GM12878 (cell line): ENCODE measurements around the gene PQBP1. TPM values are rescaled to one million over a fixed set of nuclear protein-coding genes. Genes with fewer than 3 reads are reported as not detected.

ENCODE experiments used
- ATAC-seq: fragments of 200-7000 bp; cut with Tn5 transposase; 3 replicates; pipeline ENCODE4 v1.9.1; 2020; ENCODE audit warnings: mild to moderate bottlenecking, moderate library complexity
- BruUV-seq: library from RNA; stranded (reverse); fragments of 400-500 nt; replicated peaks from 2 replicates; lab custom pipeline; 2021; lab: Mats Ljungman, UMichigan
- CTCF ChIA-PET: fragments of 300-600 bp; sonication (Branson Sonifier 250); formaldehyde crosslinking; extraction: SDS; loops from one replicate; lab custom pipeline; 2021; ENCODE audit warnings: inconsistent platforms; lab: Yijun Ruan, JAX
- POLR2A ChIA-PET: fragments of 350-600 bp; formaldehyde crosslinking; extraction: SDS; loops from one replicate; lab custom pipeline; 2021; ENCODE audit warnings: inconsistent platforms; lab: Charles Lee
- RAD21 ChIA-PET: fragments of 300-600 bp; sonication (Branson Sonifier 250); formaldehyde crosslinking; loops from one replicate; lab custom pipeline; 2023; ENCODE audit warnings: antibody characterized with exemption; ENCODE audit not compliant: unreplicated experiment; lab: Charles Lee
- SMC1A ChIA-PET: fragments of 300-600 bp; sonication (Branson Sonifier 250); formaldehyde crosslinking; loops from one replicate; lab custom pipeline; 2023; ENCODE audit not compliant: unreplicated experiment, uncharacterized antibody; lab: Charles Lee
- DNase-seq: peaks from one replicate; pipeline ENCODE4 v3.0.0-alpha.2; 2011; ENCODE audit warnings: low read depth, low spot score
- FAIRE-seq: peaks from 3 replicates; lab custom pipeline; 2011; peaks lifted over from hg19 to GRCh38; lab: Jason Lieb, UNC
- H2AFZ ChIP-seq: 2 replicates; pipeline ENCODE4 v1.6.0; 2011; ENCODE audit warnings: low read depth, low read length, control low read depth; ENCODE audit not compliant: control insufficient read depth
- H3K27ac ChIP-seq: 2 replicates; pipeline ENCODE4 v1.5.1; 2011; ENCODE audit warnings: control low read depth; ENCODE audit not compliant: control insufficient read depth, insufficient read depth
- H3K27me3 ChIP-seq, 2 experiments: replicated peaks in 1 of 2; 2 replicates each; pipeline versions ENCODE4 v1.6.0 to v1.6.1; 2011; ENCODE audit warnings: low read length in 1 of 2; ENCODE audit not compliant: control insufficient read depth in 2 of 2, insufficient read depth in 2 of 2
- H3K36me3 ChIP-seq, 2 experiments: 2 replicates each; pipeline ENCODE4 v1.5.1; 2011; ENCODE audit warnings: low read length in 1 of 2; ENCODE audit not compliant: control insufficient read depth in 2 of 2, insufficient read depth in 2 of 2
- H3K4me1 ChIP-seq: 2 replicates; pipeline ENCODE4 v1.6.1; 2011; ENCODE audit warnings: mild to moderate bottlenecking, low read length, moderate library complexity, mixed read lengths; ENCODE audit not compliant: control insufficient read depth, insufficient read depth
- H3K4me2 ChIP-seq: 2 replicates; pipeline ENCODE4 v1.6.0; 2011; ENCODE audit warnings: control low read depth; ENCODE audit not compliant: control insufficient read depth, insufficient read depth
- H3K4me3 ChIP-seq: fragments of 200-600 bp; sonication (generic); 2 replicates; pipeline ENCODE4 v1.5.1; 2016
- H3K79me2 ChIP-seq: 2 replicates; pipeline ENCODE4 v1.6.0; 2011; ENCODE audit warnings: low read length; ENCODE audit not compliant: control insufficient read depth, insufficient read depth
- H3K9ac ChIP-seq: 2 replicates; pipeline ENCODE4 v1.8.0; 2011; ENCODE audit warnings: low read length, control low read depth, mixed read lengths; ENCODE audit not compliant: control insufficient read depth, insufficient read depth
- H3K9me3 ChIP-seq: replicated peaks from 3 replicates; pipeline ENCODE4 v1.5.1; 2011; ENCODE audit warnings: mild to moderate bottlenecking, low read length; ENCODE audit not compliant: control insufficient read depth, insufficient read depth
- H4K20me1 ChIP-seq: 2 replicates; pipeline ENCODE4 v1.6.0; 2011; ENCODE audit not compliant: control insufficient read depth, insufficient read depth
- ATF7 ChIP-seq: fragments of 450-650 bp; IDR thresholded peaks from 2 replicates; pipeline ENCODE4 v1.6.1; 2016; ENCODE audit warnings: low read depth, mild to moderate bottlenecking
- HDAC2 ChIP-seq: fragments of 200-600 bp; sonication (generic); IDR thresholded peaks from 2 replicates; pipeline ENCODE4 v1.6.1; 2017
- IRF3 ChIP-seq: fragments of 450-650 bp; IDR thresholded peaks from 2 replicates; pipeline ENCODE4 v1.6.1; 2014; ENCODE audit warnings: mild to moderate bottlenecking
- JUND ChIP-seq: IDR thresholded peaks from 2 replicates; pipeline ENCODE4 v1.6.1; 2012; ENCODE audit warnings: low read depth, mild to moderate bottlenecking, low read length, improper control_type of control experiment, moderate library complexity
- MYB ChIP-seq: fragments of 150-350 bp; IDR thresholded peaks from 2 replicates; pipeline ENCODE4 v1.6.1; 2014; ENCODE audit warnings: mild to moderate bottlenecking, low read depth, low read length, borderline replicate concordance
- NRF1 ChIP-seq: conservative IDR thresholded peaks from 2 replicates; pipeline ENCODE4 v1.6.1; 2011; ENCODE audit warnings: mild to moderate bottlenecking, low read depth, low read length, improper control_type of control experiment
- RCOR1 ChIP-seq: conservative IDR thresholded peaks from 2 replicates; pipeline ENCODE4 v1.6.1; 2012; ENCODE audit warnings: low read depth, low read length, improper control_type of control experiment
- SMARCA5 ChIP-seq: fragments of 450-650 bp; IDR thresholded peaks from 2 replicates; pipeline ENCODE4 v1.6.1; 2017; ENCODE audit warnings: mild to moderate bottlenecking
- SP1 ChIP-seq: IDR thresholded peaks from one replicate; pipeline ENCODE4 v1.6.1; 2011; ENCODE audit warnings: low read depth, low read length
- SREBF1 ChIP-seq: IDR thresholded peaks from 2 replicates; pipeline ENCODE4 v1.6.1; 2012; ENCODE audit warnings: mild to moderate bottlenecking, low read length
- SREBF2 ChIP-seq: IDR thresholded peaks from 2 replicates; pipeline ENCODE4 v1.6.1; 2012; ENCODE audit warnings: mild to moderate bottlenecking, low read length
- SRF ChIP-seq, 2 experiments: IDR thresholded peaks; 2 replicates each; pipeline ENCODE4 v1.6.1; 2011; ENCODE audit warnings: low read depth in 2 of 2, low read length in 2 of 2, mild to moderate bottlenecking in 1 of 2, moderate library complexity in 1 of 2
- TCF3 ChIP-seq: IDR thresholded peaks from 2 replicates; pipeline ENCODE4 v1.6.1; 2012; ENCODE audit warnings: low read depth, mild to moderate bottlenecking, low read length, borderline replicate concordance; ENCODE audit not compliant: insufficient read depth
- USF1 ChIP-seq: IDR thresholded peaks from 2 replicates; pipeline ENCODE4 v1.6.1; 2011; ENCODE audit warnings: borderline replicate concordance, low read depth, mild to moderate bottlenecking, moderate library complexity, mixed read lengths, low read length; ENCODE audit not compliant: insufficient read depth; ENCODE audit errors: extremely low read length
- WRNIP1 ChIP-seq: IDR thresholded peaks from 2 replicates; pipeline ENCODE4 v1.6.1; 2011; ENCODE audit warnings: low read depth, low read length, improper control_type of control experiment, borderline replicate concordance
- WGBS: methylation state at CpG from one replicate; pipeline ENCODE4 v1.1.6; 2016; ENCODE audit warnings: low lambda C conversion rate; ENCODE audit not compliant: insufficient replicate concordance, insufficient coverage; ENCODE audit errors: missing lambda C conversion rate; 5-methylcytosine and 5-hydroxymethylcytosine counted together
- in situ Hi-C: fragments of 300-500 bp; cut with MboI; formaldehyde crosslinking; loops from 9 replicates; pipeline ENCODE4 v1.14.3; 2018; ENCODE audit warnings: mixed read lengths
- intact Hi-C: fragments of 100-400 bp; cut with micrococcal nuclease; formaldehyde crosslinking; loops from one replicate; pipeline ENCODE4 v1.14.2; 2022; ENCODE audit not compliant: unreplicated experiment
- polyA plus RNA-seq, 11 experiments: library from polyadenylated mRNA; depleted of rRNA in 4 of 11; unstranded in 6 of 11; stranded (reverse) in 5 of 11; fragments of >200 nt; fragmentation: Nextera tagmentation in 4 of 11; fragmentation: Illumina TruSeq in 1 of 11; extraction: Ambion mirVana in 4 of 11; extraction: Trizol in 1 of 11; gene quantifications; 1 replicate in 1 of 11; 2 replicates in 10 of 11; pipeline versions ENCODE4 v1.2.1 to v1.2.3, GENCODE V29; 2011 to 2016; ENCODE audit warnings: inconsistent platforms in 2 of 11, missing spikeins in 2 of 11, low read depth in 1 of 11
- total RNA-seq, 4 experiments: library from RNA; depleted of rRNA in 3 of 4; stranded (reverse); fragments of >200 nt in 3 of 4; fragmentation: Illumina TruSeq in 1 of 4; extraction: Trizol in 1 of 4; gene quantifications; 2 replicates each; pipeline versions ENCODE4 v1.2.1 to v1.2.3, GENCODE V29; 2013 to 2021

Gene PQBP1
- total and polyA plus RNA-seq, 10 of the 15 experiments (the other 5 are each of a cell fraction or from before 2014, with no cell fraction given): 12.5 to 74.8 (median 68.5) TPM

GRCh38 chrX:48935301-48935670 is 37.6 kb downstream of the PQBP1 start:
- TF ChIP-seq ATF7 (no peak), IRF3 (no peak), JUND (no peak), SREBF1 (no peak), MYB (no peak), USF1 (no peak), WRNIP1 (no peak), SRF (IDR thresholded peaks at IDR 0.05; ENCODE audit: low read depth in 2 of 2, low read length in 2 of 2) (no peak), TCF3 (no peak), SMARCA5 (no peak), HDAC2 (no peak), SREBF2 (no peak), NRF1 (no peak), SP1 (no peak), RCOR1 (no peak)
- no peak for ATAC-seq
- 100% methylated on average over 1 of the region's 1 CpG for WGBS
- BruUV-seq: no TSS peak
- no peak overlapping the region for H3K4me3 ChIP-seq
- peaks cover 2 to 8% of the 10 kb centered on the region in 2 experiments; a peak in 3 of 4 replicates for H3K36me3 ChIP-seq
- no peak overlapping the region for H2AFZ ChIP-seq
- ChIA-PET CTCF (no interaction called here), POLR2A (interaction anchor here (0.7 kb wide), 1 partner anchor 1355 kb away, joined by 3 read pairs; no protein-coding TSS in a partner anchor), RAD21 (no interaction called here), SMC1A (no interaction called here)
- in situ Hi-C loops (loop anchor here (25.0 kb wide), 1 partner anchor 1723 kb away; the partner anchor contains the start of gene CDK16), intact Hi-C loops (loop anchor here (5.0 kb wide), 2 partner anchors 133 to 853 kb away; partner anchors contain the start of gene HDAC6)
- no peak overlapping the region for H3K9ac ChIP-seq
- H4K20me1 ChIP-seq: no peaks in the 10 kb centered on the region
- H3K27me3 ChIP-seq: no peaks in the 10 kb centered on the region
- peaks cover 61% of the 10 kb centered on the region for H3K4me1 ChIP-seq
- H3K27ac ChIP-seq: peak overlapping the region; percentile 83; the same call in 1 of the 2 replicates
- FAIRE-seq: no peak
- no peaks in the 10 kb centered on the region; the same call in 2 of the 3 replicates for H3K9me3 ChIP-seq
- no peak overlapping the region for H3K4me2 ChIP-seq
- H3K79me2 ChIP-seq: peaks cover 26% of the 10 kb centered on the region
- DNase-seq: no peak
